ENCODE data around the gene MRI1. TPM values are rescaled to one million over a fixed set of nuclear protein-coding genes. Genes with fewer than 3 reads are reported as not detected.

Gene MRI1
- total RNA-seq, 1 experiment from 2014 or later, result 29.9 TPM

DNA sequence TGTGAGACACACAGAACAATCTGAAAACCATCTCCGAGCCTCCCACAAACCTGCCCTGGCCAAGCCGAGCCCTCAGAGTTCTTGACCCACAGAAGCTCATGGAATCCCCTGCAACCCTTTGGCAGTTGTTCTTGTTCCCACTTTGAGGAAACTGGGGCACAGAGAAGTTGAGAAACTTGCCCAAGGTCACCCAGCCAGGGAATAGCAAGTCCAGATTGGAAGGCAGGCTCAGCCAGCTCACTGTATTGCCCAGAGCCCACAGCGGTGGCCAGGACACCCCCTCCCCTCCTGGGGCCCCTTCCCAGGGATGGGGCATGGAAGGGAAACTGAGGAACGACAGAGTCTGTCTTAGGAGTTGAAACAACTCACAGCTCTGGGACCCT, 32.7 kb downstream of the MRI1 start:
- peaks cover 16% of the 10 kb centered on the region for H3K4me1 Mint-ChIP-seq
- ChIA-PET POLR2A (interaction anchor here (0.7 to 3.0 kb wide), 3 partner anchors 21 to 65 kb away, joined by 3 to 19 read pairs (median 6); no protein-coding TSS in a partner anchor), CTCF (interaction anchor here (1.0 to 4.0 kb wide), 6 partner anchors 7 to 76 kb away, joined by 3 to 28 read pairs (median 7); no protein-coding TSS in a partner anchor)
- H3K36me3 Mint-ChIP-seq, result peaks cover 10% of the 10 kb centered on the region
- no peaks in the 10 kb centered on the region for H3K9me3 Mint-ChIP-seq
- H3K27ac Mint-ChIP-seq, result peak overlapping the region; percentile 96
- ATAC-seq, result no peak
- H3K27me3 Mint-ChIP-seq (ENCODE audit: low read depth), result no peaks in the 10 kb centered on the region
- H3K4me3 Mint-ChIP-seq, result peak overlapping the region; percentile 92
- DNase-seq (ENCODE audit: low spot score), result no peak
- no peak for TF ChIP-seq ZNF532 (CRISPR knock-in tag; IDR thresholded peaks at IDR 0.05; ENCODE audit: borderline replicate concordance)

DNA sequence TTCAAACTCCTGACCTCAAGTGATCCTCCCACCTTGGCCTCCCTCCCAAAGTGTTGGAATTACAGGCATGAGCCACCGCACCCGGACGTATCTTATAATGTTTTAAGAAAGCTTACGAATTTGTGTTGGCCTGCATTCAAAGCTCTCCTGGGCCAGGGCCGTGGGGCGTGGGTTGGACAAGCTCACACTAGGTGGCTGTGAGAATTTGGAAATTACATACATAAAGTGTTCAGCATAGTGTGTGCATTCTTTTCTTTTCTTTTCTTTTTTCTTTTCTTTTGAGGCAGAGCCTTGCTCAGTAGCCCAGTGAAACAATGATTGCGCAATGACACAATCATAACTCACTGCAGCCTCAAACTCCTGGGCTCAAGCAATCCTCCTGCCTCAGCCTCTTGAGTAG, 33.5 kb downstream of the MRI1 start:
- ATAC-seq, result no peak
- POLR2A ChIA-PET, result interaction anchor here (2.1 kb wide), 1 partner anchor 64 kb away, joined by 6 read pairs; no protein-coding TSS in a partner anchor
- no peaks in the 10 kb centered on the region for H3K27me3 Mint-ChIP-seq (ENCODE audit: low read depth)
- no peaks in the 10 kb centered on the region for H3K9me3 Mint-ChIP-seq
- H3K36me3 Mint-ChIP-seq, result peaks cover 10% of the 10 kb centered on the region
- CTCF ChIA-PET, result interaction anchor here (0.5 to 4.0 kb wide), 7 partner anchors 11 to 634 kb away, joined by 3 to 27 read pairs (median 4); no protein-coding TSS in a partner anchor
- no peak overlapping the region for H3K4me3 Mint-ChIP-seq
- H3K27ac Mint-ChIP-seq, result peak overlapping the region; percentile 15; the same call in 1 of the 2 replicates
- peaks cover 16% of the 10 kb centered on the region for H3K4me1 Mint-ChIP-seq
- no peak for TF ChIP-seq NR3C1 (CRISPR knock-in tag; conservative IDR thresholded peaks at IDR 0.05; ENCODE audit: low read depth)
- TF ChIP-seq GTF2I (CRISPR knock-in tag; conservative IDR thresholded peaks at IDR 0.05), result no peak
- no peak for DNase-seq (ENCODE audit: low spot score)

DNA sequence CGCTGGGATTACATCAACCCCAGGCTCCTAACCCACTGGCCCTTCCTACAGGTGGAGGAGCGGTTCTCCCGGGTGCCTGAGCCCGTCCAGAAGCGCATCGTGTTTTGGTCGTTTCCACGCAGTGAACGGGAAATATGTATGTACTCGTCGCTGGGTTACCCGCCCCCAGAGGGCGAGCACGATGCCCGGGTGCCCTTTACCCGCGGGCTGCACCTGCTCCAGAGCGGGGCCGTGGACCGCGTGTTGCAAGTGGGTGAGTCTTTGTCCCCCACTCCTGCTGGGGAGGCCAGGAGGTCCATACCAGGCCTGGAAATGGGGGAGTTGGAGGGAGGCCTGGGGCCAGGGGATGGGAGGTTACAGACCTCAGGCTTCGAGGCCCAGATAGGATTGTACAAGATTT, 35.3 kb downstream of the MRI1 start:
- Mint-ChIP-seq H3K36me3 (peaks cover 10% of the 10 kb centered on the region), H3K4me3 (no peak overlapping the region), H3K4me1 (peaks cover 11% of the 10 kb centered on the region), H3K9me3 (no peaks in the 10 kb centered on the region), H3K27ac (no peak overlapping the region), H3K27me3 (ENCODE audit: low read depth) (no peaks in the 10 kb centered on the region)
- ChIA-PET POLR2A (interaction anchor here (0.6 kb wide), 1 partner anchor 17 kb away, joined by 3 read pairs; no protein-coding TSS in a partner anchor), CTCF (interaction anchor here (1.6 kb wide), 1 partner anchor 62 kb away, joined by 10 read pairs; no protein-coding TSS in a partner anchor)
- no peak for TF ChIP-seq PREB (CRISPR knock-in tag; IDR thresholded peaks at IDR 0.05; ENCODE audit: borderline replicate concordance)
- no peak for TF ChIP-seq HMGXB4 (CRISPR knock-in tag; IDR thresholded peaks at IDR 0.05)
- TF ChIP-seq ETV6 (CRISPR knock-in tag; IDR thresholded peaks at IDR 0.05), result no peak
- TF ChIP-seq NR2C2 (CRISPR knock-in tag; IDR thresholded peaks at IDR 0.05), result no peak
- no peak for TF ChIP-seq FOXK1 (CRISPR knock-in tag; IDR thresholded peaks at IDR 0.05)
- no peak for TF ChIP-seq NR3C1 (CRISPR knock-in tag; conservative IDR thresholded peaks at IDR 0.05; ENCODE audit: low read depth)
- TF ChIP-seq MXD4 (CRISPR knock-in tag; IDR thresholded peaks at IDR 0.05; ENCODE audit: borderline replicate concordance), result no peak
- DNase-seq (ENCODE audit: low spot score) (no peak), ATAC-seq (no peak)

GRCh38 chr19:13803038-13803437, 38.7 kb downstream of the MRI1 start:
- no peaks in the 10 kb centered on the region for H3K9me3 Mint-ChIP-seq
- CTCF ChIA-PET, result interaction anchor here (0.7 to 3.7 kb wide), 5 partner anchors 14 to 334 kb away, joined by 3 to 80 read pairs (median 7); partner anchors contain the start of gene ASF1B
- no peak for DNase-seq (ENCODE audit: low spot score)
- peaks cover 6% of the 10 kb centered on the region; the same call in 1 of the 2 replicates for H3K4me1 Mint-ChIP-seq
- peaks cover 15% of the 10 kb centered on the region for H3K36me3 Mint-ChIP-seq
- H3K27me3 Mint-ChIP-seq (ENCODE audit: low read depth), result no peaks in the 10 kb centered on the region
- H3K4me3 Mint-ChIP-seq, result no peak overlapping the region
- ATAC-seq, result no peak
- TF ChIP-seq ERG (CRISPR knock-in tag; IDR thresholded peaks at IDR 0.05), result no peak
- TF ChIP-seq ELF4 (CRISPR knock-in tag; IDR thresholded peaks at IDR 0.05; ENCODE audit: low read depth), result no peak
- TF ChIP-seq PRRX2 (CRISPR knock-in tag; IDR thresholded peaks at IDR 0.05), result no peak
- no peak for TF ChIP-seq CREB1 (CRISPR knock-in tag; IDR thresholded peaks at IDR 0.05)
- no peak for TF ChIP-seq ZNF671 (CRISPR knock-in tag; IDR thresholded peaks at IDR 0.05)
- H3K27ac Mint-ChIP-seq, result no peak overlapping the region
- POLR2A ChIA-PET, result no interaction called here
